Measurements from ENCODE around the gene HIPK2.

HIPK2 gene

DNA sequence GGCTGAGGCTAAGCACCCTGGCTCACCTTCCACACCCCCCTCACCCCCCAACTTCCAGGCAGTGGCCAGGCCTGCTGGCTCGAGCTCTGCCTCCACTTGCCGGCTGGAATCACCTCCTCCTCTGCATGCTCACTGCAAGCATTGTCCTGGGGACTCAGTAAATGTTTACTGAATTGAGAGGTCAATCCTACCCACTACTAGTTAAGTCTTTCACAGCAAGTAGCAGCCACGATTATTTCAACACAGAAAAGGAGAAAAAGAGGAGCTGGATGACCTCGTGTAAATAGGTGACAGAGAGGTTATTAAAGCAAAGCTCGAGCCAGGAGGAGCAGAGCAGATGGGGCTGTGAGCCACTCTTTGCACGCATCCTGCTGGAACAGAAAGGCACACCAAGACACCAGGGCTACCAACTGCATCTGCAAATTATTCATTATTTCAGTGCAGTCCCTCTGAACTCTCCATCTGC, 32.1 kb downstream of the HIPK2 start:
- H3K27me3 ChIP-seq (ENCODE audit: control insufficient read depth in 2 of 2, insufficient read depth in 2 of 2, low read length in 2 of 2), result no peaks in the 10 kb centered on the region
- H3K4me3 ChIP-seq (ENCODE audit: low read length in 2 of 2), result no peak overlapping the region
- H3K9me3 ChIP-seq (ENCODE audit: control insufficient read depth in 2 of 2, low read length in 2 of 2), result no peaks in the 10 kb centered on the region
- H3K36me3 ChIP-seq (ENCODE audit: control insufficient read depth in 2 of 2, insufficient read depth in 2 of 2, low read length in 2 of 2), result no peaks in the 10 kb centered on the region
- H3K9ac ChIP-seq (ENCODE audit: low read depth in 1 of 2, low read length in 2 of 2), result no peak overlapping the region
- peaks cover 12% of the 10 kb centered on the region in 2 donors for H3K4me1 ChIP-seq (ENCODE audit: control insufficient read depth in 2 of 2, insufficient read depth in 2 of 2, low read length in 2 of 2)
- H3K27ac ChIP-seq (ENCODE audit: low read depth in 2 of 2, low read length in 2 of 2), result no peak overlapping the region

GRCh38 chr7:139744768-139745677, 32.8 kb downstream of the HIPK2 start:
- Histone ChIP-seq H3K4me3 (ENCODE audit: low read length in 2 of 2) (no peak overlapping the region), H3K9ac (ENCODE audit: low read depth in 1 of 2, low read length in 2 of 2) (no peak overlapping the region), H3K27me3 (ENCODE audit: control insufficient read depth in 2 of 2, insufficient read depth in 2 of 2, low read length in 2 of 2) (no peaks in the 10 kb centered on the region), H3K9me3 (ENCODE audit: control insufficient read depth in 2 of 2, low read length in 2 of 2) (no peaks in the 10 kb centered on the region), H3K4me1 (ENCODE audit: control insufficient read depth in 2 of 2, insufficient read depth in 2 of 2, low read length in 2 of 2) (peaks cover 19% of the 10 kb centered on the region in 2 donors), H3K27ac (ENCODE audit: low read depth in 2 of 2, low read length in 2 of 2) (no peak overlapping the region), H3K36me3 (ENCODE audit: control insufficient read depth in 2 of 2, insufficient read depth in 2 of 2, low read length in 2 of 2) (no peaks in the 10 kb centered on the region)

GRCh38 chr7:139743967-139744767, 33.6 kb downstream of the HIPK2 start:
- no peak overlapping the region for H3K4me3 ChIP-seq (ENCODE audit: low read length in 2 of 2)
- peaks cover 20 to 24% of the 10 kb centered on the region in 2 donors for H3K4me1 ChIP-seq (ENCODE audit: control insufficient read depth in 2 of 2, insufficient read depth in 2 of 2, low read length in 2 of 2)
- H3K9ac ChIP-seq (ENCODE audit: low read depth in 1 of 2, low read length in 2 of 2), result no peak overlapping the region

DNA sequence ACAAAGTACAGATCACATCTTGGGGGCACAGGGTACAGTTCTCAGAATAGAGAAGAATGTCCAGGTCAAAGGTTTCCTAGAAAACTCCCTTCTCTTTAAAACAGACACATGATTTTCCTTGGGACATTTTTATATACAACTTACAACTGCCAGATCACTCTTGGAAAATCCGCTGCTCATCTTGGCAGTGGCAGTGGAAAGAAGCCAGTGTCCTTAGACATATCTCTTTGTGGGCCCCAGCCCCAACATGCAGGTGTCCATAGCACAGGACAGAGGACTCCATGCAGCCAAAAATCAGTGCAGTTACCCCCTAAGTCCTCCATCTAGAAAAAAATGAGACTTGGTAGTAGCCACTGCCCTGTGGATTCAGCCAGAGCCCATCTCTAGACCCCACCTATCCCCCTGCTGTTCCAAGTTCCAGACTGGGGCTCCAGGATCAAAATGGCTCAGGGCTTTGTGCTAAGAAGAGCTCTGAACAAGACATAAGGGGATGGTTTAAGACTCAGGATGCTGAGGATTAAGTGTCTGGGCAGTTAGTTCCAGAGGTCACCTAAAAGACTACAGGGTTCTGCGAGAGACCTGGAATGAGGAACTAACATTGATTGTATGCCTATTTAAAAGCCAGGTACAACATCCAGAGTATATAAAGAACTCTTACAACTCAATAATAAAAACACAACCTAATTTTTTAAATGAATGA, 34.4 kb downstream of the HIPK2 start:
- no peak overlapping the region for H3K4me3 ChIP-seq (ENCODE audit: low read length in 2 of 2)
- no peaks in the 10 kb centered on the region for H3K36me3 ChIP-seq (ENCODE audit: control insufficient read depth in 2 of 2, insufficient read depth in 2 of 2, low read length in 2 of 2)
- peaks cover 20 to 26% of the 10 kb centered on the region in 2 donors for H3K4me1 ChIP-seq (ENCODE audit: control insufficient read depth in 2 of 2, insufficient read depth in 2 of 2, low read length in 2 of 2)
- H3K27ac ChIP-seq (ENCODE audit: low read depth in 2 of 2, low read length in 2 of 2), result no peak overlapping the region
- H3K9me3 ChIP-seq (ENCODE audit: control insufficient read depth in 2 of 2, low read length in 2 of 2), result no peaks in the 10 kb centered on the region
- no peaks in the 10 kb centered on the region for H3K27me3 ChIP-seq (ENCODE audit: control insufficient read depth in 2 of 2, insufficient read depth in 2 of 2, low read length in 2 of 2)
- H3K9ac ChIP-seq (ENCODE audit: low read depth in 1 of 2, low read length in 2 of 2), result no peak overlapping the region

More at GRCh38 chr7:139743967-139744767, 33.6 kb downstream of the HIPK2 start:
- Histone ChIP-seq H3K9me3 (ENCODE audit: control insufficient read depth in 2 of 2, low read length in 2 of 2) (no peaks in the 10 kb centered on the region), H3K36me3 (ENCODE audit: control insufficient read depth in 2 of 2, insufficient read depth in 2 of 2, low read length in 2 of 2) (no peaks in the 10 kb centered on the region), H3K27me3 (ENCODE audit: control insufficient read depth in 2 of 2, insufficient read depth in 2 of 2, low read length in 2 of 2) (no peaks in the 10 kb centered on the region), H3K27ac (ENCODE audit: low read depth in 2 of 2, low read length in 2 of 2) (no peak overlapping the region)

DNA sequence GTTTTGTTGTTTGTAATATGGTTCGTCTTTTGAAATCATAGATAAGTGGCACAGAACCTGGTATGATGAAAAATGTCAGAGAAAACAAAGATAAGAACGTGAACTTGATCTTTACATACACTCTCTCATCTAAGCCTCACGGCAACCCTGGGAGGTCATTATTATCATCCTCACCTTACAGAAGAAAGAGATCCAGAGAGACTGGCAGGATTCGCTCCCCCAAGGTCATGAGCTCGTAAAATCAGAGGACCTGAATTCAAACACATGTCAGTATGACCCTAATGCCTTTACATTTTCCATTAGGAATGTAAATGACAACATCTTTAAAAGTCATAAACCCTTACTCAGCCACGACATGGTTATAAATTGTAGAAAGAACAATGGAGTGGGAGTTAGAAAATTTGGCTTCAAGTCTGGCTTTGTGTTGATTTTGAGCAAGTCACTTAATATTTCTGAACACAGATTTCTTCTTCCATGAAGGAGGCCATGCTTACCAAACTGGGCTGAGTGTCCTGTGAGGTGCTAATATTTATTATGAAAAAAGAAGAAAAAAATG, 35.9 kb downstream of the HIPK2 start:
- Histone ChIP-seq H3K27me3 (ENCODE audit: control insufficient read depth in 2 of 2, insufficient read depth in 2 of 2, low read length in 2 of 2) (no peaks in the 10 kb centered on the region), H3K9ac (ENCODE audit: low read depth in 1 of 2, low read length in 2 of 2) (no peak overlapping the region), H3K36me3 (ENCODE audit: control insufficient read depth in 2 of 2, insufficient read depth in 2 of 2, low read length in 2 of 2) (no peaks in the 10 kb centered on the region), H3K4me3 (ENCODE audit: low read length in 2 of 2) (no peak overlapping the region), H3K9me3 (ENCODE audit: control insufficient read depth in 2 of 2, low read length in 2 of 2) (no peaks in the 10 kb centered on the region), H3K4me1 (ENCODE audit: control insufficient read depth in 2 of 2, insufficient read depth in 2 of 2, low read length in 2 of 2) (peaks cover 26 to 41% of the 10 kb centered on the region in 2 donors), H3K27ac (ENCODE audit: low read depth in 2 of 2, low read length in 2 of 2) (no peak overlapping the region)

DNA sequence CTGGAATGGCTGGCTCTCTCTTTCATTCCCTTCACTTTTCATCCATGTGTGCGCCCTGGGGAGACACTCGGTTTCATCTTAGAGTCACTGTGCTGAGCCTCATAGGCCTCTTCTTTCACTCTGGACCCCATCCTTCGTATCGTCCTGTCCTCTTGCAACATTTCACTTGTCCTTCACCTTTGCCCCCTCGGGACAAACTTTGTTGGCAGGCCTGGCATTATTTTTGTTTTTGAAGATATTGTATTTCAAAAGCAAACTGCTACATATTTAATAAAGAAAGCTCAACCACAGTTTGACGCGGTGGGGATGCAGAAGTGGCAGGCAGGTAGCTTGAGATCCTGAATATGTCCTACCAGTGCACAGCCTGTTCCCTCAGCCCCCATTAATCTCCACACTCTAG, 36.6 kb downstream of the HIPK2 start:
- Histone ChIP-seq H3K36me3 (ENCODE audit: control insufficient read depth in 2 of 2, insufficient read depth in 2 of 2, low read length in 2 of 2) (no peaks in the 10 kb centered on the region), H3K9me3 (ENCODE audit: control insufficient read depth in 2 of 2, low read length in 2 of 2) (no peaks in the 10 kb centered on the region), H3K4me3 (ENCODE audit: low read length in 2 of 2) (no peak overlapping the region), H3K27me3 (ENCODE audit: control insufficient read depth in 2 of 2, insufficient read depth in 2 of 2, low read length in 2 of 2) (no peaks in the 10 kb centered on the region), H3K27ac (ENCODE audit: low read depth in 2 of 2, low read length in 2 of 2) (peak overlapping the region in 1 of 2 donors; percentile 45), H3K4me1 (ENCODE audit: control insufficient read depth in 2 of 2, insufficient read depth in 2 of 2, low read length in 2 of 2) (peaks cover 26 to 42% of the 10 kb centered on the region in 2 donors), H3K9ac (ENCODE audit: low read depth in 1 of 2, low read length in 2 of 2) (no peak overlapping the region)

DNA sequence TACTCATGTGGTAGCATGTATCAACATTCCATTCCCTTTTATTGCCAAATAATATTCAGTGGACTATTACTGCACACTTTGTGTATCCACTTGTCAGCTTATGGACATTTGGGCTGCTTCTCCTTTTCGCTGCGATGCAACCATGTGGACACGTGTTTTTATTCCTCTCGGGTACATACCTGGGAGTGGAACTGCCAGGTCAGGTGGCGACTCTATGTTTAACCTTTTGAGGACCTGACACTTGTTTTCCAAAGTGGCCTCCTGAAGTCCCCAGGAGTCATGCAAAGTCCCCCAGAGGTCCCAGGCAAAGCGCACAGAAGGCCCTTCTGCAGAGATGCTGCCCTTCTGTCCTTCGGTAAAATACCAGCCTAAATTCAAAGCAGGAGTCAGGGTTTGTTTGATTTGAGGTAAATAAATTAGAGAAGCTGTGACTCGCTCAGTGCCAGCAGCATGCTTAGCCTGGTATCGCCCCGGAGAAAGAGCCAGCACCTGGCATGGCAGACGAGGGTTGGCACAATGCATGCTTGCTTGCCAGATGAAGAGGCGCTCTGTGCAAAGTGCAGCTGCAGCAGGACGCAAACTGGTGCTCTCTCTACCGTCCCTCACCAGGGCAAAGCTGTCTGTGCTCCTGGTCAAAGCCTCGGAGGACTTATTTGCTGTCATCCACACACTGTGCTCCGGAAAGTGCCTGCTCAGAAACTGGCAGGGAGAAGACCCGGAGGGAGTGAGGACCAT, 37.8 kb downstream of the HIPK2 start:
- Histone ChIP-seq H3K27me3 (ENCODE audit: control insufficient read depth in 2 of 2, insufficient read depth in 2 of 2, low read length in 2 of 2) (no peaks in the 10 kb centered on the region), H3K4me3 (ENCODE audit: low read length in 2 of 2) (peak overlapping the region in 1 of 2 donors; percentile 9), H3K9ac (ENCODE audit: low read depth in 1 of 2, low read length in 2 of 2) (no peak overlapping the region), H3K36me3 (ENCODE audit: control insufficient read depth in 2 of 2, insufficient read depth in 2 of 2, low read length in 2 of 2) (peaks cover 0 to 2% of the 10 kb centered on the region in 2 donors), H3K4me1 (ENCODE audit: control insufficient read depth in 2 of 2, insufficient read depth in 2 of 2, low read length in 2 of 2) (peaks cover 26 to 42% of the 10 kb centered on the region in 2 donors), H3K27ac (ENCODE audit: low read depth in 2 of 2, low read length in 2 of 2) (peak overlapping the region; percentile 17 to 35), H3K9me3 (ENCODE audit: control insufficient read depth in 2 of 2, low read length in 2 of 2) (no peaks in the 10 kb centered on the region)

GRCh38 chr7:139738772-139739171, 39.0 kb downstream of the HIPK2 start:
- Histone ChIP-seq H3K4me3 (ENCODE audit: low read length in 2 of 2) (no peak overlapping the region), H3K36me3 (ENCODE audit: control insufficient read depth in 2 of 2, insufficient read depth in 2 of 2, low read length in 2 of 2) (peaks cover 0 to 2% of the 10 kb centered on the region in 2 donors), H3K9ac (ENCODE audit: low read depth in 1 of 2, low read length in 2 of 2) (no peak overlapping the region), H3K27ac (ENCODE audit: low read depth in 2 of 2, low read length in 2 of 2) (peak overlapping the region; percentile 5 to 47), H3K27me3 (ENCODE audit: control insufficient read depth in 2 of 2, insufficient read depth in 2 of 2, low read length in 2 of 2) (no peaks in the 10 kb centered on the region), H3K9me3 (ENCODE audit: control insufficient read depth in 2 of 2, low read length in 2 of 2) (no peaks in the 10 kb centered on the region), H3K4me1 (ENCODE audit: control insufficient read depth in 2 of 2, insufficient read depth in 2 of 2, low read length in 2 of 2) (peaks cover 26 to 42% of the 10 kb centered on the region in 2 donors)

DNA sequence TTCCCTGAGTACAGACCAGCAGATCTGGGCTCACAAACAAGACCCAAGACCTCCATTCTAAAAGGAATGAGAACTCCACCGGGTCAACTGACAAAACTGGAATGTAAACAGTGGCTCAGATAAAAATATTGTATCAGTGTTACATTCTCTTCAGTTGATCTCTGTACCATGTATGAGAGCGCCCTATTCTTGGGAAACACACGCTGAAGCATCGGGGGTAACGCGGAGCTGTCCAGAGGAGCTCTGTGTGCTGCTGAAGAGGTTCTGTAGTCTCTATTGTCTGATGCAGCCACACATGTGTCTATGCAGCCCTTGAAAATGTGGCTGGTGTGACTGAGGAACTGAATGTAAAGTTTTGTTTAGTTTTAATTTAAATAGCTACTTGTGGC, 39.7 kb downstream of the HIPK2 start:
- H3K36me3 ChIP-seq (ENCODE audit: control insufficient read depth in 2 of 2, insufficient read depth in 2 of 2, low read length in 2 of 2), result peaks cover 0 to 2% of the 10 kb centered on the region in 2 donors
- no peak overlapping the region for H3K4me3 ChIP-seq (ENCODE audit: low read length in 2 of 2)
- peaks cover 26 to 38% of the 10 kb centered on the region in 2 donors for H3K4me1 ChIP-seq (ENCODE audit: control insufficient read depth in 2 of 2, insufficient read depth in 2 of 2, low read length in 2 of 2)
- no peaks in the 10 kb centered on the region for H3K27me3 ChIP-seq (ENCODE audit: control insufficient read depth in 2 of 2, insufficient read depth in 2 of 2, low read length in 2 of 2)
- no peak overlapping the region for H3K9ac ChIP-seq (ENCODE audit: low read depth in 1 of 2, low read length in 2 of 2)
- no peaks in the 10 kb centered on the region for H3K9me3 ChIP-seq (ENCODE audit: control insufficient read depth in 2 of 2, low read length in 2 of 2)
- H3K27ac ChIP-seq (ENCODE audit: low read depth in 2 of 2, low read length in 2 of 2), result peak overlapping the region; percentile 63 to 77
